GM12878 (cell line): ENCODE measurements around the gene FXYD6. TPM values are rescaled to one million over a fixed set of nuclear protein-coding genes. Genes with fewer than 3 reads are reported as not detected.
A peak's percentile ranks its signal among the peaks of the same experiment; 100 is the strongest.

Source experiments
- BRCA1 ChIP-seq: IDR thresholded peaks from 2 replicates; pipeline ENCODE4 v1.6.1; 2011; ENCODE audit warnings: low read depth, low read length, improper control_type of control experiment
- CBX3 ChIP-seq: fragments of 200-600 bp; sonication (generic); IDR thresholded peaks from 2 replicates; pipeline ENCODE4 v1.6.1; 2016; ENCODE audit warnings: low read depth, borderline replicate concordance
- E2F4 ChIP-seq: IDR thresholded peaks from 2 replicates; pipeline ENCODE4 v1.6.1; 2012; ENCODE audit warnings: low read depth, low read length, improper control_type of control experiment
- E4F1 ChIP-seq: fragments of 450-650 bp; IDR thresholded peaks from 2 replicates; pipeline ENCODE4 v1.6.1; 2018; ENCODE audit warnings: borderline replicate concordance, mild to moderate bottlenecking; ENCODE audit not compliant: partially characterized antibody
- ELK1 ChIP-seq: IDR thresholded peaks from 2 replicates; pipeline ENCODE4 v1.6.1; 2012; ENCODE audit warnings: low read depth, low read length, improper control_type of control experiment
- FOXM1 ChIP-seq: IDR thresholded peaks from 2 replicates; pipeline ENCODE4 v1.6.1; 2012; ENCODE audit warnings: low read depth, mild to moderate bottlenecking, inconsistent platforms, low read length, moderate library complexity
- GATAD2B ChIP-seq: fragments of 450-650 bp; conservative IDR thresholded peaks from 2 replicates; pipeline ENCODE4 v1.6.1; 2017; ENCODE audit warnings: low read depth, mild to moderate bottlenecking, moderate library complexity
- HDGF ChIP-seq: fragments of 450-650 bp; IDR thresholded peaks from 2 replicates; pipeline ENCODE4 v1.6.1; 2016; ENCODE audit warnings: antibody characterized with exemption
- IRF3 ChIP-seq: fragments of 450-650 bp; IDR thresholded peaks from 2 replicates; pipeline ENCODE4 v1.6.1; 2014; ENCODE audit warnings: mild to moderate bottlenecking
- LARP7 ChIP-seq: fragments of 450-650 bp; IDR thresholded peaks from 2 replicates; pipeline ENCODE4 v1.6.1; 2017; ENCODE audit warnings: mild to moderate bottlenecking
- MAX ChIP-seq: IDR thresholded peaks from 2 replicates; pipeline ENCODE4 v1.6.1; 2012; ENCODE audit warnings: low read depth, low read length, improper control_type of control experiment
- MEF2B ChIP-seq: fragments of 450-650 bp; IDR thresholded peaks from 2 replicates; pipeline ENCODE4 v1.6.1; 2018; ENCODE audit warnings: mild to moderate bottlenecking, moderate library complexity; ENCODE audit not compliant: partially characterized antibody, poor library complexity, severe bottlenecking
- NBN ChIP-seq: fragments of 450-650 bp; IDR thresholded peaks from 2 replicates; pipeline ENCODE4 v1.6.1; 2016
- NFYA ChIP-seq: IDR thresholded peaks from 2 replicates; pipeline ENCODE4 v1.6.1; 2011; ENCODE audit warnings: low read depth, mild to moderate bottlenecking, low read length, improper control_type of control experiment, borderline replicate concordance
- NR2C2 ChIP-seq: IDR thresholded peaks from 2 replicates; pipeline ENCODE4 v1.6.1; 2011; ENCODE audit warnings: borderline replicate concordance, low read depth; ENCODE audit not compliant: control insufficient read depth, insufficient read length
- PKNOX1 ChIP-seq: fragments of 450-650 bp; IDR thresholded peaks from 2 replicates; pipeline ENCODE4 v1.6.1; 2016; ENCODE audit warnings: mild to moderate bottlenecking
- POU2F2 ChIP-seq: IDR thresholded peaks from 3 replicates; pipeline ENCODE4 v1.6.1; 2011; ENCODE audit warnings: low read depth, mild to moderate bottlenecking, low read length, borderline replicate concordance
- RFX5 ChIP-seq: IDR thresholded peaks from 2 replicates; pipeline ENCODE4 v1.6.1; 2011; ENCODE audit warnings: low read depth, low read length, improper control_type of control experiment
- STAT1 ChIP-seq: fragments of 450-650 bp; conservative IDR thresholded peaks from 2 replicates; pipeline ENCODE4 v1.6.1; 2014; ENCODE audit warnings: antibody characterized with exemption, mild to moderate bottlenecking
- TARDBP ChIP-seq: IDR thresholded peaks from 2 replicates; pipeline ENCODE4 v1.6.1; 2016; ENCODE audit warnings: borderline replicate concordance
- USF2 ChIP-seq: IDR thresholded peaks from 2 replicates; pipeline ENCODE4 v1.6.1; 2011; ENCODE audit warnings: low read depth, low read length, improper control_type of control experiment, borderline replicate concordance
- ZNF207 ChIP-seq: fragments of 450-650 bp; IDR thresholded peaks from 2 replicates; pipeline ENCODE4 v1.6.1; 2014; ENCODE audit warnings: antibody characterized with exemption, mild to moderate bottlenecking, borderline replicate concordance
- ZNF24 ChIP-seq: fragments of 450-650 bp; IDR thresholded peaks from 2 replicates; pipeline ENCODE4 v1.6.1; 2017; ENCODE audit warnings: antibody characterized with exemption, mild to moderate bottlenecking
- polyA plus RNA-seq, 11 experiments: library from polyadenylated mRNA; depleted of rRNA in 4 of 11; unstranded in 6 of 11; stranded (reverse) in 5 of 11; fragments of >200 nt; fragmentation: Nextera tagmentation in 4 of 11; fragmentation: Illumina TruSeq in 1 of 11; extraction: Ambion mirVana in 4 of 11; extraction: Trizol in 1 of 11; gene quantifications; 1 replicate in 1 of 11; 2 replicates in 10 of 11; pipeline versions ENCODE4 v1.2.1 to v1.2.3, GENCODE V29; 2011 to 2016; ENCODE audit warnings: inconsistent platforms in 2 of 11, missing spikeins in 2 of 11, low read depth in 1 of 11
- total RNA-seq, 4 experiments: library from RNA; depleted of rRNA in 3 of 4; stranded (reverse); fragments of >200 nt in 3 of 4; fragmentation: Illumina TruSeq in 1 of 4; extraction: Trizol in 1 of 4; gene quantifications; 2 replicates each; pipeline versions ENCODE4 v1.2.1 to v1.2.3, GENCODE V29; 2013 to 2021

The FXYD6 gene
- total and polyA plus RNA-seq, 10 of the 15 experiments (the other 5 are each of a cell fraction or from before 2014, with no cell fraction given): 0.09 to 2.0 (median 0.23) TPM; not detected in 2

GRCh38 chr11:117828611-117829368, 47.7 kb downstream of the FXYD6 start (continued):
- TF ChIP-seq MAX (no peak), TARDBP (no peak), ZNF207 (no peak), E2F4 (no peak), NR2C2 (no peak), NFYA (no peak), FOXM1 (no peak), CBX3 (no peak), STAT1 (no peak), POU2F2 (no peak), BRCA1 (no peak), PKNOX1 (peak; percentile 15; the same call in 1 of the 2 replicates), E4F1 (no peak), ELK1 (no peak), GATAD2B (peak; percentile 83), HDGF (0 out of 2 replicates have a peak, but pooled peaks have one; percentile 50), LARP7 (0 out of 2 replicates have a peak, but pooled peaks have one; percentile 58), IRF3 (no peak), NBN (peak; percentile 56; the same call in 1 of the 2 replicates), ZNF24 (no peak), MEF2B (peak; percentile 90), USF2 (no peak), RFX5 (no peak)
